DOHH2 (cell line): ENCODE data around the gene GSAP.

ENCODE experiments used
- H3F3A ChIP-seq: fragments of 200-600 bp; sonication (generic), shearing (Covaris generic); 2 replicates; pipeline ENCODE4 v1.6.0; 2016; ENCODE audit warnings: antibody characterized with exemption, mild to moderate bottlenecking; ENCODE audit not compliant: control insufficient read depth, insufficient read depth
- H3K27ac ChIP-seq: fragments of 200-600 bp; sonication (generic); 2 replicates; pipeline ENCODE4 v1.5.1; 2014; ENCODE audit warnings: low read depth, mild to moderate bottlenecking, low read length, moderate library complexity
- H3K27me3 ChIP-seq: fragments of 200-600 bp; sonication (generic); 2 replicates; pipeline ENCODE4 v1.6.1; 2014; ENCODE audit warnings: mild to moderate bottlenecking, low read length, mixed read lengths; ENCODE audit not compliant: control insufficient read depth
- H3K36me3 ChIP-seq: fragments of 200-600 bp; sonication (generic); 2 replicates; pipeline ENCODE4 v1.6.1; 2014; ENCODE audit warnings: mild to moderate bottlenecking, low read length, moderate library complexity, mixed read lengths; ENCODE audit not compliant: control insufficient read depth
- H3K4me1 ChIP-seq: fragments of 200-600 bp; sonication (generic); 2 replicates; pipeline ENCODE4 v1.6.1; 2014; ENCODE audit warnings: mild to moderate bottlenecking, low read length, mixed read lengths; ENCODE audit not compliant: control insufficient read depth
- H3K4me2 ChIP-seq: fragments of 200-600 bp; sonication (generic); 2 replicates; pipeline ENCODE4 v1.6.0; 2014; ENCODE audit warnings: mild to moderate bottlenecking, low read length, moderate library complexity
- H3K4me3 ChIP-seq: fragments of 200-600 bp; sonication (generic); 2 replicates; pipeline ENCODE4 v1.5.1; 2014; ENCODE audit warnings: mild to moderate bottlenecking, low read length, mixed read lengths
- H3K79me2 ChIP-seq: fragments of 200-600 bp; sonication (generic); 2 replicates; pipeline ENCODE4 v1.6.1; 2014; ENCODE audit warnings: mild to moderate bottlenecking, low read length, mixed read lengths; ENCODE audit not compliant: control insufficient read depth
- H3K9me2 ChIP-seq: fragments of 200-600 bp; sonication (generic); replicated peaks from 2 replicates; pipeline ENCODE4 v1.6.1; 2014; ENCODE audit warnings: mild to moderate bottlenecking, low read length, mixed read lengths; ENCODE audit not compliant: control insufficient read depth
- H3K9me3 ChIP-seq: fragments of 200-600 bp; sonication (generic); 2 replicates; pipeline ENCODE4 v1.6.1; 2014; ENCODE audit warnings: antibody characterized with exemption, low read length, mixed read lengths; ENCODE audit not compliant: control insufficient read depth, insufficient read depth
- H4K20me1 ChIP-seq: fragments of 200-600 bp; sonication (generic); 2 replicates; pipeline ENCODE4 v1.6.0; 2014; ENCODE audit warnings: low read depth, mild to moderate bottlenecking, antibody characterized with exemption, low read length, moderate library complexity; ENCODE audit not compliant: control insufficient read depth, insufficient read depth
- EZH2phosphoT487 ChIP-seq: fragments of 200-600 bp; sonication (generic); IDR thresholded peaks from 2 replicates; pipeline ENCODE4 v1.6.1; 2017; ENCODE audit warnings: borderline replicate concordance, mild to moderate bottlenecking, antibody characterized with exemption, low read length, moderate library complexity, mixed read lengths
- TF ChIP-seq, protein P1 (sequence below): fragments of 200-600 bp; sonication (generic); IDR thresholded peaks from one replicate; pipeline ENCODE4 v1.5.1; 2014; ENCODE audit warnings: antibody characterized with exemption, mild to moderate bottlenecking, low read depth, low read length; ENCODE audit not compliant: poor library complexity, severe bottlenecking

Gene GSAP

DNA sequence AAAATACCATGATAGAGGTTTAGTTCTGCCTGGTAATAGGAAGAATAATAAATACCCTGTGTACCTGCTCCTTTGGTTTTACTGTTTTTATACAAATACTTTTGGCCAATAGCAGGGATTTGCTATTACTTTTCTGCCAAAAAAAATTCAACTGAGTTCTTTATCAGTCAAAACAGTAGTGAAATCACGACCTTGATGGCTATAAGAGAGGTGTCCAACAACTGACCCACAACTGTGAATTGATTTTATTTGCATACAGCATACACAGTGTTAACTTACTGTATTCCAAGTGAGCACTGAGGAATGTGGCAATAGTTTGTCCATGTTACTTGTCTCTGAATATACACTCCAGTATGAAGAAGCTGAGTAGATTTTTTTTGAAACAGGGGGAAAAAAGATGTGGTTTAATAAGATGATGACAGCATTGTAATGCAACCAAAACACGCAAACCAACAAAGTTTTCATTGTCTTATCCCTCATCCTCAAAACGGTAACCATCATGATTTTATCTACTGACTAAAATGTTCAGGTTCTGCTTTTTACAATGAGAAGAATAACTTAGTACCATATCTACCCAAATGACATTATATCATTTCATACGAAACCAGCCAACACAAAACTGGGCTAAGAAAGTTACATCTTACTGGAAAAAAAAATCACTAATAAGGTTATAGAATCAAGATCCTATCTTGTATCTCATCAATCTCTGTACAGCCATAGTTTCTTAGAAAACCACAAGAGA lies 63.3 kb downstream of the GSAP start:
- H3K27ac ChIP-seq, result no peak overlapping the region

DNA sequence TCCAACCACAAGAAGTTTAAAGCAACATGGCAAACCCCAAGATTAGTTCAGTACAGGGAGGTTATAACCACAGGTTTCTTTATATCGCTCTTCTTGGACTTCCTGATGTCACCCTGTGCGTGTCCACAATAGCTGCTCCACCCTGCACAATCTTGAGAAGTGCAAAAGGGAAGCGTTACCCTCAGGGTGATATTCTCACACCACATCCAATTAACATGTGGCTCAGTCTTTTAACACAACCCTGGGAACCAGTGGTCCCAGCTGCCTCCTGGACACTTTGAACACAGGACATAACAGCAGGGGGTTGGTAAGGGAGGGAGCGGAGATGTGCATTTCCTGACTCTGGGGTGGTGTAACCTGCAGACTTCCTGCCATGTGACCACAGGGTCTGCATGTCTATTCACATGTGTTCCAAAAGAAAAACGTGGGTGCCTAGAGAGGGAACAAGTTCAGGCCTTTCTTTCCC lies 64.6 kb downstream of the GSAP start:
- no peaks in the 10 kb centered on the region for H3K9me3 ChIP-seq
- no peak overlapping the region for H3K27ac ChIP-seq
- no peaks in the 10 kb centered on the region for H3K9me2 ChIP-seq
- H3K79me2 ChIP-seq, result no peaks in the 10 kb centered on the region
- peak overlapping the region; percentile 32 for H3K4me3 ChIP-seq
- TF ChIP-seq, protein P1, sequence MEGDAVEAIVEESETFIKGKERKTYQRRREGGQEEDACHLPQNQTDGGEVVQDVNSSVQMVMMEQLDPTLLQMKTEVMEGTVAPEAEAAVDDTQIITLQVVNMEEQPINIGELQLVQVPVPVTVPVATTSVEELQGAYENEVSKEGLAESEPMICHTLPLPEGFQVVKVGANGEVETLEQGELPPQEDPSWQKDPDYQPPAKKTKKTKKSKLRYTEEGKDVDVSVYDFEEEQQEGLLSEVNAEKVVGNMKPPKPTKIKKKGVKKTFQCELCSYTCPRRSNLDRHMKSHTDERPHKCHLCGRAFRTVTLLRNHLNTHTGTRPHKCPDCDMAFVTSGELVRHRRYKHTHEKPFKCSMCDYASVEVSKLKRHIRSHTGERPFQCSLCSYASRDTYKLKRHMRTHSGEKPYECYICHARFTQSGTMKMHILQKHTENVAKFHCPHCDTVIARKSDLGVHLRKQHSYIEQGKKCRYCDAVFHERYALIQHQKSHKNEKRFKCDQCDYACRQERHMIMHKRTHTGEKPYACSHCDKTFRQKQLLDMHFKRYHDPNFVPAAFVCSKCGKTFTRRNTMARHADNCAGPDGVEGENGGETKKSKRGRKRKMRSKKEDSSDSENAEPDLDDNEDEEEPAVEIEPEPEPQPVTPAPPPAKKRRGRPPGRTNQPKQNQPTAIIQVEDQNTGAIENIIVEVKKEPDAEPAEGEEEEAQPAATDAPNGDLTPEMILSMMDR, result no peak
- TF ChIP-seq EZH2phosphoT487, result no peak
- H3K4me1 ChIP-seq, result peaks cover 9% of the 10 kb centered on the region
- H3K27me3 ChIP-seq, result 0 out of 2 replicates have a peak, but pooled peaks cover 2% of the 10 kb centered on the region
- peak overlapping the region; percentile 32 for H3K4me2 ChIP-seq
- H4K20me1 ChIP-seq, result no peaks in the 10 kb centered on the region
- H3F3A ChIP-seq, result no peaks in the 10 kb centered on the region
- H3K36me3 ChIP-seq, result no peaks in the 10 kb centered on the region

More for the DNA sequence above, 63.3 kb downstream of the GSAP start:
- H3K4me1 ChIP-seq, result peaks cover 9% of the 10 kb centered on the region
- TF ChIP-seq, protein P1, result no peak
- no peak for TF ChIP-seq EZH2phosphoT487
- no peaks in the 10 kb centered on the region for H3K9me3 ChIP-seq
- H3K36me3 ChIP-seq, result no peaks in the 10 kb centered on the region
- H3K9me2 ChIP-seq, result no peaks in the 10 kb centered on the region
- H3K4me3 ChIP-seq, result no peak overlapping the region
- H3F3A ChIP-seq, result no peaks in the 10 kb centered on the region
- 0 out of 2 replicates have a peak, but pooled peaks cover 2% of the 10 kb centered on the region for H3K27me3 ChIP-seq
- H3K4me2 ChIP-seq, result no peak overlapping the region
- H3K79me2 ChIP-seq, result no peaks in the 10 kb centered on the region
- H4K20me1 ChIP-seq, result no peaks in the 10 kb centered on the region

DNA sequence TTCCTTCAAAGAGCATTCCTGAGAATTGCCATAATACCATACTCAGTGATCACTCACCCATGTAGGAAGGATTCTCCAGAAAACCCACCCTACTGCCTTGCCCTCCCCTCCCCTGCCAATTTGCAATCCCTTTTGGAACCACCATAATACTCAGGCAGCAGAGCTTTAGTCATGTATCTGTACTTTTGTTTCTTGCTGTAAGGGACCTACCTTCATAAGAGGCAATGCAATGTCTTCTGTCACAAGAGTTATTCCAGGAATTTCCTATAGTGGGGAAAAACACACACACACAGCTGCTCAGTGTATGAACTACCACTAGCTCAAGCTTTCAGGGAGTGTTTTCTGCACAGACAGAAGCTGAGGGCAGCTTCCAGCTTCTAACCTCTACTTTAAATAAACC lies 67.0 kb downstream of the GSAP start:
- H3K4me1 ChIP-seq, result peaks cover 9% of the 10 kb centered on the region
- no peak overlapping the region for H3K4me2 ChIP-seq
- TF ChIP-seq, protein P1, result no peak
- no peak for TF ChIP-seq EZH2phosphoT487
- no peaks in the 10 kb centered on the region for H3F3A ChIP-seq
- H4K20me1 ChIP-seq, result no peaks in the 10 kb centered on the region
- no peak overlapping the region for H3K27ac ChIP-seq
- H3K4me3 ChIP-seq, result no peak overlapping the region
- H3K27me3 ChIP-seq, result no peaks in the 10 kb centered on the region
- no peaks in the 10 kb centered on the region for H3K9me2 ChIP-seq
- H3K36me3 ChIP-seq, result no peaks in the 10 kb centered on the region
- H3K79me2 ChIP-seq, result no peaks in the 10 kb centered on the region
- no peaks in the 10 kb centered on the region for H3K9me3 ChIP-seq
